ENCODE results near the gene SERTAD2.

SERTAD2 gene

DNA sequence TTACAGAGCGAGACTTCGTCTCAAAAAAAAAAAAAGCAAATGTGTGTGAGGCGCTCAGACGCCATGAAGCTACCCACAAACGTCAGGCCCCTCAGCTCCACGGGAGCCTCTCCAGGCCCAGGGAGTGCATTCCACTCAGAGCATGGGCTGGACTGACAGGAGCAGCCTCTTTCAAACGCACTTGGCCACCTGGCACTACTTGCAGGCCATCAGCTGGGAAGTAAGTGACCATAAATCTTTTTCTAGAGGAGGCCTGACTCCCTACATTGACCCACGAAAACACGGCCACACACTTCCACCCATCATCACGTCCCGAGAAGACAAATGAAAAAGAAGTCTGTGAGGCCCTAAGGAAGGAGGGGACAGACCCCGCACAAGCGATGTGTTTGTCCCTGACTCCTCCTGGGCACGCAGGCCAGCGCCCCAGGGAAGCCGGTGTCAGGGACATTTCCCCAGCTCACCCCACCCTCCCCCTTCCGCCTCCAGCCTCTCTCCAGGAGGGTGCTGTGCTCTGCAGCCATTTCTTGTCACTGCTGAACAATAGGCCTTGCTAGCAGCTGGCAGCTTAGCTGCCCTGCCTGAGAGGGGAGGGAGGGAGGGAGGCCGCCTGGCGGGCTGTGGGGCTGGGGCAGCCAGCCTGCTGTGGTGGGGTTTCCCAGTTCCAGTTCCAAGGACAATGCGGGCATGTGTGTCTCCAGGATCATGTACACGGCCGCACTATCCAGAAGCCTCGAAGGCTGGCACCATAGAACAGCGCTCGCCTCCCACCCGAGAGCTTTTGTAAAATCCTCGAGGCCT lies 26.6 kb downstream of the SERTAD2 start:
- DNase-seq (ENCODE audit: low spot score): no peak
- TF ChIP-seq, protein P1, sequence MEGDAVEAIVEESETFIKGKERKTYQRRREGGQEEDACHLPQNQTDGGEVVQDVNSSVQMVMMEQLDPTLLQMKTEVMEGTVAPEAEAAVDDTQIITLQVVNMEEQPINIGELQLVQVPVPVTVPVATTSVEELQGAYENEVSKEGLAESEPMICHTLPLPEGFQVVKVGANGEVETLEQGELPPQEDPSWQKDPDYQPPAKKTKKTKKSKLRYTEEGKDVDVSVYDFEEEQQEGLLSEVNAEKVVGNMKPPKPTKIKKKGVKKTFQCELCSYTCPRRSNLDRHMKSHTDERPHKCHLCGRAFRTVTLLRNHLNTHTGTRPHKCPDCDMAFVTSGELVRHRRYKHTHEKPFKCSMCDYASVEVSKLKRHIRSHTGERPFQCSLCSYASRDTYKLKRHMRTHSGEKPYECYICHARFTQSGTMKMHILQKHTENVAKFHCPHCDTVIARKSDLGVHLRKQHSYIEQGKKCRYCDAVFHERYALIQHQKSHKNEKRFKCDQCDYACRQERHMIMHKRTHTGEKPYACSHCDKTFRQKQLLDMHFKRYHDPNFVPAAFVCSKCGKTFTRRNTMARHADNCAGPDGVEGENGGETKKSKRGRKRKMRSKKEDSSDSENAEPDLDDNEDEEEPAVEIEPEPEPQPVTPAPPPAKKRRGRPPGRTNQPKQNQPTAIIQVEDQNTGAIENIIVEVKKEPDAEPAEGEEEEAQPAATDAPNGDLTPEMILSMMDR (IDR thresholded peaks at IDR 0.05; ENCODE audit: extremely low read depth, insufficient read depth, missing control alignments): no peak
- in situ Hi-C loops (cut with MboI; ENCODE audit: low pct_unique_long_range_greater_than_20kb, low sequenced_read_pairs, unreplicated experiment): no loop called here

DNA sequence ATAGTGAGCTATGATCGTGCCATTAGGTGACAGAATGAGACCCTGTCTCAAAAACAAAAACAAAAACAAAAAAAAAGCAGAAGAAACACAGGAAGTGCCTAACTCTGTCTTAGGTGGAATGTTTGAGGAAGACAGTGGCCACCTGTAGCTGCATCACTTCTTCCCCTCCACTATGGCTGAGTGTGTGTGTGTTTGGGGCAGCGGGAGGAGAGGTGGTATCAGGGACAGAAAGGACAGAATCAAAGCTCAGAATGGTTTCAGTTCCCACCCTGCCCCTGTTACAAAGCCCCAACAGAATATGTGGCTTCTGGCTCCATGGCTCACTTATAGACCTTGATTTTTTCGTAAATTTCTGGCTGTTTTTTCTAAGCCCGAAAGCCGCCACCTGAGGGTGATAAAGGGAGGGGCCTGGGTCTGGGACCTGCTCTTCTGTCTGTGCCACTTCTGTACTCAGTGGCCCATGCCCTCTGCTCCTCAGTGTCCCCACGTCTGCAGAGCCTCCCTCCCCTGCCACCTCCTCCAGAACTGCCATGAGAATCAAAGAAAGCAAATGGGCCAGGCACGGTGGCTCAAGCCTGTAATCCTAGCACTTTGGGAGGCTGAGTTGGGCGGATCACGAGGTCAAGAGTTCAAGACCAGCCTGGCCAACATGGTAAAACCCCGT lies 27.4 kb downstream of the SERTAD2 start:
- TF ChIP-seq, protein P1 (IDR thresholded peaks at IDR 0.05; ENCODE audit: extremely low read depth, insufficient read depth, missing control alignments): no peak
- DNase-seq (ENCODE audit: low spot score): no peak
- in situ Hi-C loops (cut with MboI; ENCODE audit: low pct_unique_long_range_greater_than_20kb, low sequenced_read_pairs, unreplicated experiment): no loop called here

DNA sequence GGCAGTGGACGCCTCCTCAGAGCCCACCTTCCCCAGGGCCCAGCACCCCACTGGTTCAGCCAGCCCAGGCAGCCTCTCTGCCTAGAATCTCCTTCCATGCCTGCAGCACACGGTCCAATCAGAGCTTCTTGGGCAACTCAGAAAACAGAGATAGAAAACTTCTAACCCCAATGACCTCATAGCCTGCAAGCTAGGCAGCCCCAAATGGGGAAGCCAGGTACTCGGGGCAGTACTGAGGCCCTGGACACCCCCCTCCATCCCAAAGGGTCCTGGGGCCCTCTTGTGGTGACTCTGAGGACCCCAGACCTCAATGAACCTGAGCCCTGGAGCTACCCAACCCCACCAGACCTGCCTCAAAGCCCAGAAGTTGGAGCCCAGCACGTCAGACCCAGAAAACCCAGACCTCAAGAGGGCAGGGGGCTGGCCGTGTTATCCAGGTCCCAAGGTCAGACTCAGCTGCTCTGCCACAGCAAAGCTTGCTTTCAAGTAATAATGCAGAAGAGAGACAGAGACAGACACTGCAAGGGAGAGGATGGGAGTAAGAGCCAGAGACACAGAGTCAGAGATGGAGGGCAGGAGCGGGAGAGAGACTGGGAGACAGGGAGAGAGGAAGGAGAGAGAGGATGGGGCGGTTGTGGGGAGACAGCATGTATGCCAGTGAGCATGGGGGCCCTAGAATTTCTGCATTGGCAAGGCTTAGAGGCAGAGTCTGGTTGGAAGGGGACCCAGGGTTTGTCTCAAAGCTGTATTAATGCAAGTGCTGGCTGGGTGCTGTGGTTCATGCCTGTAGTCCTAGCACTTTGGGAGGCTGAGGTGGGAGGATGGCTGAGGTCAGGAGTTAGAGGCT lies 28.2 kb downstream of the SERTAD2 start:
- DNase-seq (ENCODE audit: low spot score): peak; percentile 48
- TF ChIP-seq, protein P1 (IDR thresholded peaks at IDR 0.05; ENCODE audit: extremely low read depth, insufficient read depth, missing control alignments): peak; percentile 16
- in situ Hi-C loops (cut with MboI; ENCODE audit: low pct_unique_long_range_greater_than_20kb, low sequenced_read_pairs, unreplicated experiment): no loop called here

DNA sequence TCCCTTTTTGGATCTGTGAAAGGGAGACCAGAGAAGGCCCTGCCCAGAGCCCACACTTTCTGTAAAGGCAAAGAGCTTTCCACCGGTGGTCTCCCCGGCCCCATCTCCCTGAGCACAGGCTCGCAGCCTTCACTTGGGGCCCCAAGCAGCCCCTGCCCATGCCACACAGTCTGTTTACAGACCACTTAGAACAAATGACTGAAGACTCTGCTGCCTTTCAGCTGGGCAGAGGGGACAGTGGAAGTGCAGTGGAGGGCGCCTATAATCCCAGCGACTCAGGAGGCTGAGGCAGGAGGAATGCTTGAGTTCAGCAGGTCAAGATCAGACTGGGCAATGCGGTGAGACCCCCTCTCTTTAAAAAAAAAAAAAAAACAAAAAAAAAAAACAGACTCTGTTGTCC lies 28.9 kb downstream of the SERTAD2 start:
- no peak for DNase-seq (ENCODE audit: low spot score)
- in situ Hi-C loops (cut with MboI; ENCODE audit: low pct_unique_long_range_greater_than_20kb, low sequenced_read_pairs, unreplicated experiment): no loop called here
- TF ChIP-seq, protein P1 (IDR thresholded peaks at IDR 0.05; ENCODE audit: extremely low read depth, insufficient read depth, missing control alignments): no peak

DNA sequence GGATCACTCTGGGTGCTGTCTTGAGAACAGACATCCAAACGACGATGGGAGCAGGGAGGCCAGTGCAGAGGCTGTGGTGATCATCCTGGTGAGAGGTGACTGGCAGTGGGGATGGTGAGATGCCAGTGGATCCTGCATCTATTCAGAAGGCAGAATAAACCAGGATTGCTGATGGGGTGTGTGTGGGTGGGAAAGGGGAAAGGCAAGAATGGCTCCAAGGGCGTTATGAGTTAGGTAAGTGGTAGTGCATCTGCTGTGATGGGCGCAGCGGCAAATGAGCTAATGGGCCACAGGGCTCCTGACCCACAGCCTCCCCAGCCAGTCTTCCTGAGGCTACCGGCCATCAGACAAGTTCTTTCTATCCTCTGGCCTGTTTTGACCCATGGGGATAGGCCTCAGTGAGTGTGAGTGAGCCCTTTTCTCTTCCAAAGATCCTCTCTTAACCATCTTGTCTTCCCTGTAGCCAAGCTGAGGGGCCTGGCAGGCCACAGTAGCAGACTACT lies 29.6 kb downstream of the SERTAD2 start:
- TF ChIP-seq, protein P1 (IDR thresholded peaks at IDR 0.05; ENCODE audit: extremely low read depth, insufficient read depth, missing control alignments): no peak
- no peak for DNase-seq (ENCODE audit: low spot score)
- in situ Hi-C loops (cut with MboI; ENCODE audit: low pct_unique_long_range_greater_than_20kb, low sequenced_read_pairs, unreplicated experiment): no loop called here

DNA sequence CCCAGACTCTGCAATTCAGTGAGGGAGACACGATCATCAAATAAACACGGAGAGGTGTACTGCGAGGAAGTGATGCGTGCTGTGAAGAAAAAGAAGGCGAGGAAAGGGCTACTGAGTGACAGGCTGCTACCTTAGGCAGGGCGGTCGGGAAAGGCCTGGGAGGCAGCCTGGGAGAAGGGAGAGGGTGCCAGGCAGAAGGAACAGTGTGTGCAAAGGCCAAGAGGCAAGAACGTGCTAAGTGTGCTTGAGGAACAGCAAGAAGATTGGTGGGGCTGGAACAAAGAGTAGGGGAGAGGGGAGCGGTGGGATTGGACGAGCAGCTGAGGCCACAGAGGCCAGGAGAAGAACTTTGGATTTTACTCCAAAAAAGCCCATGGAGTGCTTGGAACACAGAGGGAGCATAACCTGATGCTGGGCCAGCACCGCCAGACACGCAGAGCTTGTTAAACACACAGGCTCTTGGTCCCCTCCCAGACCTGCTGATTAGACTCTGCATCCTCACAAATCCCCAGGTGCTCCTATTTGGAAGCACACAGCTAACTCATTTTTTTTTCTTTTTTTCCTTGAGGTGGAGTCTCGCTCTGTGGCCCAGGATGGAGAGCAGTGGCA lies 30.4 kb downstream of the SERTAD2 start:
- no peak for DNase-seq (ENCODE audit: low spot score)
- in situ Hi-C loops (cut with MboI; ENCODE audit: low pct_unique_long_range_greater_than_20kb, low sequenced_read_pairs, unreplicated experiment): no loop called here
- TF ChIP-seq, protein P1 (IDR thresholded peaks at IDR 0.05; ENCODE audit: extremely low read depth, insufficient read depth, missing control alignments): no peak

Data from GM13977 (cell line).